Measurements from ENCODE around the gene SH3RF1.
"Not testable (repeated sequence)": the region's sequence is repeated elsewhere in the genome, so short reads cannot be mapped to it uniquely, and the experiment has no call there.

The SH3RF1 gene

GRCh38 chr4:169197206-169197605, 73.5 kb downstream of the SH3RF1 start:
- DNase-seq, result not testable (repeated sequence)

GRCh38 chr4:169195032-169195431, 75.7 kb downstream of the SH3RF1 start:
- DNase-seq, result no peak

GRCh38 chr4:169189968-169190367, 80.8 kb downstream of the SH3RF1 start:
- DNase-seq, result not testable (repeated sequence)

GRCh38 chr4:169189372-169189771, 81.4 kb downstream of the SH3RF1 start:
- DNase-seq, result no peak

DNA sequence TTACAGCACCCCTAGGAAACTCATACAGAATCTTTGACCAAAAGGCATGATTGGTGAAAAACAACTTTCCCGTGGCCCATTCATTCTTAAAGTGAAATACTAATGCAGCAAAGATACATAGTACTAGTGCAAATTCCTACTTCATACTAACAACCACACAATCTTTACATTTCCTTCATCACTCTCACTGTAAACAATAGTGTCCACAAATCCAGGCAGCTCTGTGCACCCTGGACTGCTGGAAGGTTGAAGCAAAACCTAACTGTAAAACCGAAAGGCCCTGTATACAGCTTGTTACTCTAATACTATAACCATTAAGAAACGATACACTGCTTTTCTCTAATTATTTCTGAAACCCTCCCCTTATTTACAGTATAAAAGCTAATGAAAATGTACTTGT, 82.6 kb downstream of the SH3RF1 start:
- DNase-seq, result no peak

DNA sequence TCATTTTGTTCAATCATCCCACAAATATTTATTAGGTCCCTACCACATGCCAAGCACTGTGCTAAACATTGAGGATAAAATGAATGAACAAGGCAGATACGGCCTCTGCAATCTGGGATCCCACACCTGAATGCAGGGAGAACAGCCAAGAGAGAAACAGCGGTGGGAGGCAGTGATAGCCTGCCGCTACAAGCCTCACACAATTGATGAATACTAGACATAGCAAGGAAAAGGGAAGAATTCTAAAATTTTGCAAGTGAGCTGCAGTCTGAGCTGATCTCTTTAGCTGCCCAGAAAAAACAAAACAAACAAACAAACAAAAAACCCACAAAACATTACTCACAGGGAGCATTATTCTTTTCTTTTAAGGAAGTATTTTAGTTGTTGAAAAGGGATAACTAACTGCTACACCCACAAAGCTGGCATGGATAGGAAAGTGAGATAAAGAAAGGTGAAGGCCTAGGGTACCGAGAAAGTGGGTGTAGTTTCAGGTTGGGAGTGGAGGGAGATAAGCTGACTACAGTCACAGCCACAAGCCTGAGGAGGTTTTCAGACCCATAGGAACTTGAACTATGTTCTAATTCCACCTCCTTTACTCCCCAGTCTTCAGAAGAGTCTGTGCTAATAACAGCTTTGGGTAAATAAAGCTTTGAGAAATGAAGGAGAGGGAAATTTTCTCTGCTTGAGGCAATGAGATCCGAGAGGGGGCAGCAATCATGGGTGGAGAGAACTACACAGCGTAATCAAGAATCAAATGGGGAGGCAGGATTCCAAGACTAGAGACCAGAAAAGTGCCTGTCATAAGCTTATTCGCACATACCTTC, 85.4 kb downstream of the SH3RF1 start:
- no peak for DNase-seq

DNA sequence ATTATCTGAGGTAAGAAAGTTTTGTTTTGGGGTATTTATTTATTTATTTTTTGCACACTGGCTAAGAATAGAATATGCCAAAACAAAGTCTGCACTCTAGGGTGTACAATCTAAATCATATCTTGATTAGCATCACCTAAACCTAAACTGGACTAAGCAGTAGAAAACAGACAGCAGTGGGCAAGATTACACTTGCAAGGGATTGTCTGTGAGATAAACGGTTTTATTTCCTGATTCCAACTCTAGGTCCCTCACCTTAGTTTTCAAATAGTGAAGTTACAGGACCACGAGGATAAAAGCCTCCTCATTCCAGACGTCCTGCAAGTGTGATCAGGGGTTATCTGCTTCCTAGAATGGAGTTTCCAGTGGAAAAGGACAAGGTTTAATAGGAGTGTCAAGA, 86.1 kb downstream of the SH3RF1 start:
- no peak for DNase-seq

GRCh38 chr4:169184236-169184635, 86.5 kb downstream of the SH3RF1 start:
- DNase-seq, result no peak

DNA sequence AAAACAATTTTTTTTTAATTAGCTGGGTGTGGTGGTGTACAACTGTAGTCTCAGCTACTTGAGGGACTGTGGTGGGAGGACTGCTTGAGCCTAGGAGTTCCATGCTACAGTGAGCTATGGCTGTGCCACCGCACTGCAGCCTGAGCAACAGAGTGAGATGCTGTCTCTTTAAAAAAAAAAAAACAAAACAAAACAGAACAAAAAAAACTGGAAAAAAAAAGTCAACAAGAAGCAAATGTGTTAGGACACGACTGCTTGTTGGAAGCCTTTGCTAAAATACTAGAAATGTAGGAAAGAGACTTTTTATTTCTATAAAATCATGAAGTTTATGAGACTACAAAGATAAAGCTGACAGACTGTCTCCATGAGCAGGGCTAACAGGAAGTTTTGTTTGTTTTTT, 87.2 kb downstream of the SH3RF1 start:
- DNase-seq, result no peak

GRCh38 chr4:169179609-169180521, 90.9 kb downstream of the SH3RF1 start:
- DNase-seq, result no peak

GRCh38 chr4:169178092-169178491, 92.7 kb downstream of the SH3RF1 start:
- not testable (repeated sequence) for DNase-seq

- DNase-seq, result no peak
These were observed 95.3 kb downstream of the SH3RF1 start for GRCh38 chr4:169175476-169175875.

- DNase-seq, result no peak
These were observed 95.7 kb downstream of the SH3RF1 start for GRCh38 chr4:169175035-169175434.

- DNase-seq, result no peak
These were observed 96.5 kb downstream of the SH3RF1 start for GRCh38 chr4:169174247-169174646.

DNA sequence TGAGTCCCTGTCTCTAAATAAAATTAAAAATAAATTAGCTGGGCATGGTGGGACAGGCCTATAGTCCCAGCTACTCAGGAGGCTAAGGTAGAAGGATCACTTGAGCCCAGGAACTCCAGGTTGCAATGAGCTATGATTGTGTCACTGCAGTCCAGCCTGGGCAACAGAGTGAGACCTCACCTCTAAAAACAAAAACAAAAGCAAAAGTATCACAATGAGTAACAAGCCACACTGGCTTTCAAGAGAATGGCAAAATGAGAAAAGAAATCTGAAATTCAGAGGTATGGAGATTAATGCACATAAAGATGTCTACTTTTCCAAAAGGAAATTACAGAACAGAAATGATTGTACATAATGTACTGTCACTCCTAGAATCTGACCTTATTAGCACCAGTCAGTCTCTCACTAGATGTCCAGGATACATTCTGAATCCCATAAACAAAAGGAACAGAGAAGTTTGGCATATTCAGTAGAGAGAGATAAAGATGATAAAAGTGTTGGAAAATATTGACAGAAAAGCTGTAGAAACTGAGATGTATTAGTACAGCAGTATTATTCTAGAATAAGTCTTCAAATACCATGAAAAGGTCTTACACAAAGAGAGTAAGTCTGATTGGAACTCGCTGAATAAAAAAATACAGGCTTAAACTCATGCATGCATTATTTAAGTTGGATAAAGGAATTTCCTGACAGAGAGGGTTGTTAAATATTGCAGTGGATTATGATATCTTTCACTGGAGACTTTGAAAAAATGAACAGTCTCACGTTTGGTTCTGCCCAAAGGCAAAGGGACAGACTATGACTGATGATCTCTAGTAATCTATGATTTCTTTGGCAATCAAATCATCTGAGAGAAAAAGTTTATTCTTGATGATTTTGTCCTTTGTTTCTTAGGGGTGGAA, 102.5 kb downstream of the SH3RF1 start:
- no peak for DNase-seq

- DNase-seq, result no peak
These were observed 105.9 kb downstream of the SH3RF1 start for GRCh38 chr4:169164669-169165415.

- no peak for DNase-seq
These were observed 106.6 kb downstream of the SH3RF1 start for GRCh38 chr4:169163947-169164668.

DNA sequence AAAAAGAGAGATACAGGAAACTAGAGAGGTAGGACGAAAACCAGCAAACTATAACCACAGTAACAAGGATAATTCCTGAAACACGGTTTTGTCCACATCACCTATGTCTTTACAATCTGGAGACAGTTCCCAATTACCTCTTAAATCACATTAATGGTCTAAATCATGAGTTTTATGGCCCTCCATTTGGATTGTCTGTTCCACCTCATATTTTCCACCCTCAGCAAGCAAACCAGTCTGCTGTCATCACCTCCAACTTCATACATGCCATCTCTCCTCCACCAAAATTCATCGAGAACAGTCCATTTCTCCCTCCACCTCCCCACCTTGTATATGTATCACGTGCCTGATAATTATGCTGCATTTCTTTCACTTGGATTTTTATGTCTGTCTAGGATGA, 107.3 kb downstream of the SH3RF1 start:
- no peak for DNase-seq

DNA sequence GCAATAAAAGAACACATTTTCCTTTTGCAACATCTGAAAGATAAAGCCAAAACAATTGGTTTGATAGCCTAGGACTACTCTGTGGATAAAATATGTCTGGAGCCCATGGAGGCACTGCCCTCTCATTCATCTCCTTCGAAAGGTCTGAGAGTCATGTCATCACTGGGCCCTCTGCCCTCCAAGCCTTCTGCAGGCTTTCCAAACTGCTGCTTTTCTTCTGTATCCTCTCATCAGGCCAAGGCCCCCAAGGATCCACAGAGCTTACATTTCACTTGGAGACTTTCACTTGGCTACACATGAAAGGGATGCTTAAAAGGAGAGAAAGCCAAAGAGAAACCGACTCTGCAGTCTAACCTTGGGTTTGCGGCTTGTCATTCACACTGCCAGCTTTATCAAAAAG, 109.9 kb downstream of the SH3RF1 start:
- DNase-seq, result no peak

DNA sequence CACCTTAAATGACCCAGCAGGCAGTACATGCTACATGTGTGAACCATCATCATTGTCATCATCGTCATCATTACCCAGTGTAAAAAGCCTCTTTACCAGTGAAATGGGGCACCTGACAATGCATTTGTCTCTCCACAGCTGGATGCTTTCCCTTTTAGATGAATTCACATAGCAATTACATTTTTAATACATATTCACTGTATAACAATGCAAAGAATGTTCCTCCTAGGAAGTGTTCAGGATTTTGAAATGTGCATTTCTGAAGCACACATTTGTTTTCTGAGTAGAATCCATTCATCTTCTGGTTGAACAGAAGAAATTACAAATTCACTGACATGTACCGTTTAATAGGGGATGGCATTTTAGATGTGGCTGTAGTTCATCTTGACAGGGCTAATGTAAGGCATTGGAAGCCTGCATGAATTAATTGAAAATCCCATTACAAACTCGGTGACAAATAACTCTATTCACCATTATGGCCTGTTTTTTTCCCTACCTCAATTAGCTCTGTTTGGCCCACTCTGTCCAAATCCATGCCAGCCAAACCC, 111.1 kb downstream of the SH3RF1 start:
- DNase-seq, result no peak

DNA sequence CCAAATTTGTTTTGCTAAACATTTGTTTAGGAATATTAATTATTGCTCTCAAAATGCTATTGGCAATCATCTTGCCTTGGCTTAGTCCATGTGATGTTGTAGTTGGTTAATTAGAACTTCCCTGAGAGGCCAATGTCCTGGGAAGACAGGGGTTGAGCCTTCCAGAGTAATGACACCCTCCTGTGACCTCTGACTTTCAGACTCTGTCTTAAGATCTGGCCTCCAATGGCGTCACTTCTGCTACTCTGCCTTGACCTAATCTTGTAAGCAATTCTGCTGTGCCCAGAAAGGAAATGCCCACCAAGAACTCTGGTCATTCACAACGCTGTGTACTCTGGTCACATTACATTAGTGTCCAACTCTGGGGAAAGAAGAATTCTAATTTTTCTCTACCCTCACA, 111.9 kb downstream of the SH3RF1 start:
- no peak for DNase-seq
